Measurements from ENCODE around the gene CRELD1. TPM values are rescaled to one million over a fixed set of nuclear protein-coding genes. Genes with fewer than 3 reads are reported as not detected.
"Not testable (repeated sequence)": the region's sequence is repeated elsewhere in the genome, so short reads cannot be mapped to it uniquely, and the experiment has no call there.

CRELD1 gene
- total RNA-seq, 1 donor from 2014 or later = 16.9 TPM

DNA sequence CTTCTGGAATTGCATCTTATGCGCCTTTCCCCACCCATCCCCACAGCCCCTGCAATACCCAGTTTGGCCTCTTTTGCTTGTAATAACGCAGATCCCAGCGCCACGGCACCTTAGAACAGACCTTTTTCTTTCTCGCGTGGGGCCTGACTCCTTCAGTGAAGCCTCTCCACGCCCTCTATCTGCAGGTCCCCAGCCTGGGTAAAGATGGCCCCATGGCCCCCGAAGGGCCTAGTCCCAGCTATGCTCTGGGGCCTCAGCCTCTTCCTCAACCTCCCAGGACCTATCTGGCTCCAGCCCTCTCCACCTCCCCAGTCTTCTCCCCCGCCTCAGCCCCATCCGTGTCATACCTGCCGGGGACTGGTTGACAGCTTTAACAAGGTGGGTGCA is 594 bp downstream of the CRELD1 start:
- no peaks in the 10 kb centered on the region for H3K36me3 Mint-ChIP-seq (ENCODE audit: low read depth)
- H3K27me3 Mint-ChIP-seq (ENCODE audit: low read depth) = no peaks in the 10 kb centered on the region
- H3K4me3 Mint-ChIP-seq = peak overlapping the region; percentile 93
- no peak overlapping the region for H3K27ac Mint-ChIP-seq (ENCODE audit: unreplicated experiment)
- DNase-seq (ENCODE audit: low read depth, low spot score) = no peak
- TF ChIP-seq, protein P1, sequence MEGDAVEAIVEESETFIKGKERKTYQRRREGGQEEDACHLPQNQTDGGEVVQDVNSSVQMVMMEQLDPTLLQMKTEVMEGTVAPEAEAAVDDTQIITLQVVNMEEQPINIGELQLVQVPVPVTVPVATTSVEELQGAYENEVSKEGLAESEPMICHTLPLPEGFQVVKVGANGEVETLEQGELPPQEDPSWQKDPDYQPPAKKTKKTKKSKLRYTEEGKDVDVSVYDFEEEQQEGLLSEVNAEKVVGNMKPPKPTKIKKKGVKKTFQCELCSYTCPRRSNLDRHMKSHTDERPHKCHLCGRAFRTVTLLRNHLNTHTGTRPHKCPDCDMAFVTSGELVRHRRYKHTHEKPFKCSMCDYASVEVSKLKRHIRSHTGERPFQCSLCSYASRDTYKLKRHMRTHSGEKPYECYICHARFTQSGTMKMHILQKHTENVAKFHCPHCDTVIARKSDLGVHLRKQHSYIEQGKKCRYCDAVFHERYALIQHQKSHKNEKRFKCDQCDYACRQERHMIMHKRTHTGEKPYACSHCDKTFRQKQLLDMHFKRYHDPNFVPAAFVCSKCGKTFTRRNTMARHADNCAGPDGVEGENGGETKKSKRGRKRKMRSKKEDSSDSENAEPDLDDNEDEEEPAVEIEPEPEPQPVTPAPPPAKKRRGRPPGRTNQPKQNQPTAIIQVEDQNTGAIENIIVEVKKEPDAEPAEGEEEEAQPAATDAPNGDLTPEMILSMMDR (conservative IDR thresholded peaks at IDR 0.05) = peak; percentile 42
- peaks cover 35% of the 10 kb centered on the region for H3K4me1 Mint-ChIP-seq
- no peaks in the 10 kb centered on the region for H3K9me3 Mint-ChIP-seq

DNA sequence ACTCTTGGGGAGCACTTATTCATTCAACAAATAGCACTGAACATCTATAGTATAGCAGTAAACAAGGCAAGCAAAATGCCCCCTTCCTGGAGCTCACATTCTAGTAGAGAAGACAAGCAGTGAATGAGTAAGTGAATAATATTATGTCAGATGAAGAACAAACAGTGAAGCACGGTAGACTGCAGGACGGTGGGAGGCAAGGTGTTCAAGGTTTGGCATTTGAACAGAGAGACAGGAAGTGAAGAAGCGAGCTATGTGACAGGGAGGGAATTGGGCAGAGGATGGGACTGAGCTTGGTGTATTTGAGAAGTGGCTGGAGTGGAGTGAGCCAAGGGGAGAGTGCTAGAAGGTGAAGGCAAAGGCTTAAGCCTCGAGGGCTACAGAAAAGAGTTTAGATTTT is 1.4 kb downstream of the CRELD1 start:
- no peak for DNase-seq (ENCODE audit: low read depth, low spot score)
- Mint-ChIP-seq H3K9me3 (no peaks in the 10 kb centered on the region), H3K27ac (ENCODE audit: unreplicated experiment) (no peak overlapping the region), H3K4me1 (peaks cover 31% of the 10 kb centered on the region), H3K4me3 (peak overlapping the region; percentile 93), H3K36me3 (ENCODE audit: low read depth) (no peaks in the 10 kb centered on the region), H3K27me3 (ENCODE audit: low read depth) (no peaks in the 10 kb centered on the region)
- TF ChIP-seq, protein P1 (conservative IDR thresholded peaks at IDR 0.05) = no peak

DNA sequence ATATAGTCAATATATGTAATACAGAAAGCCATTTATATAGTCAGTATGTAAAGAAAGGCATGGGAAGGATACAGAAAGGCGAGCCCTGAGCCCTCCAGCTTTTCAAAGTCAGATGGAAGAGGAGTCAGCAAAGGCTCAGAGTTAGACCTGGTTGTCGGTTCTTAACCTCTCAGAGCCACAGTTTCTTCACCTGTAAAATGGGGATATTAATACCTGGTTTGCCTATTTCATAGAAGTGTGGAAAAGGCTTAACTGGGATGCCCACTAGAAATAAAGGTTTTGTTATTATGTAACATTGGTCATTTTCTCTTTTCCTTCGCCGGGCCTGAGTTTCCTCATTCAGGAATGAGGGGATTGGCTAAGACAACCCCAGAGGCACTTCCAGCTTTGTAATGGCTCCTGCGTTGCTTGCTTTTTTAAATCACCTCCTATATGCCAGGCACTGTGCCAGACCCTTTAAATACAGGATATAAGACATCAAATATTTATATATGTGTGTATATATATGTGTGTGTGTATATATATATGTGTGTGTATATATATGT is 2.4 kb downstream of the CRELD1 start:
- no peak overlapping the region for H3K4me3 Mint-ChIP-seq
- H3K27ac Mint-ChIP-seq (ENCODE audit: unreplicated experiment) = no peak overlapping the region
- H3K4me1 Mint-ChIP-seq = peaks cover 30% of the 10 kb centered on the region
- no peaks in the 10 kb centered on the region for H3K36me3 Mint-ChIP-seq (ENCODE audit: low read depth)
- H3K27me3 Mint-ChIP-seq (ENCODE audit: low read depth) = no peaks in the 10 kb centered on the region
- TF ChIP-seq, protein P1 (conservative IDR thresholded peaks at IDR 0.05) = no peak
- H3K9me3 Mint-ChIP-seq = no peaks in the 10 kb centered on the region
- DNase-seq (ENCODE audit: low read depth, low spot score) = no peak

DNA sequence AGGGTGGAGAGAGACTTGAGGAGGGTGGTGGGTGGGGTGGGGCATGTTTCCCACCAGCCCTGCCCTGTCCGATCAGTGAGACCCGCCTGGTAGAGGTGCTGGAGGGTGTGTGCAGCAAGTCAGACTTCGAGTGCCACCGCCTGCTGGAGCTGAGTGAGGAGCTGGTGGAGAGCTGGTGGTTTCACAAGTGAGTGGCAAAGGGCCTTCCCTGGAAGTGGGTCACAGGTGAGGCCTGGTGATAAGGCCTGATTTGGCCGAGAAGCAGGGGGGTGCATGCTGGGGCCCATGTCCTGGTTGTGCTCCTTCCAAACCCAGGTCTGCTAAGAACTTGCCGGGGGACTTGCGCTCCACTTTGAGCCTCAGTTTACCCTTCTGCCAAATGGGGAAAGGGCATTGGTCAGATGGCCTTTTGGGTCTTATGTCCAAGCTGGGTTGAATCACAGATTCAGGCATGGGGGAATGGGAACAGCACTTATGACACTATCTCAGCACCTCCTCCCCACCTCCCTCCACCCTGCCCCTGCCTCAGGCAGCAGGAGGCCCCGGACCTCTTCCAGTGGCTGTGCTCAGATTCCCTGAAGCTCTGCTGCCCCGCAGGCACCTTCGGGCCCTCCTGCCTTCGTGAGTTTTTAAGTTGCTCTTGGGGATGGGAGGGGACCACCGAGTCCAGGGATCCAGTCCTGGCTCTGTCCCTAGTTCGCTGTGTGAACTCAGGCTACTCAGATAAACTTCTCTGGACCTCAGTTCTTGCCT is 4.0 kb downstream of the CRELD1 start:
- no peaks in the 10 kb centered on the region for H3K27me3 Mint-ChIP-seq (ENCODE audit: low read depth)
- H3K4me1 Mint-ChIP-seq = peaks cover 30% of the 10 kb centered on the region
- H3K9me3 Mint-ChIP-seq = no peaks in the 10 kb centered on the region
- peaks cover 3% of the 10 kb centered on the region for H3K36me3 Mint-ChIP-seq (ENCODE audit: low read depth)
- H3K4me3 Mint-ChIP-seq = peak overlapping the region; percentile 68
- TF ChIP-seq, protein P1 (conservative IDR thresholded peaks at IDR 0.05) = no peak
- no peak for DNase-seq (ENCODE audit: low read depth, low spot score)
- no peak overlapping the region for H3K27ac Mint-ChIP-seq (ENCODE audit: unreplicated experiment)

DNA sequence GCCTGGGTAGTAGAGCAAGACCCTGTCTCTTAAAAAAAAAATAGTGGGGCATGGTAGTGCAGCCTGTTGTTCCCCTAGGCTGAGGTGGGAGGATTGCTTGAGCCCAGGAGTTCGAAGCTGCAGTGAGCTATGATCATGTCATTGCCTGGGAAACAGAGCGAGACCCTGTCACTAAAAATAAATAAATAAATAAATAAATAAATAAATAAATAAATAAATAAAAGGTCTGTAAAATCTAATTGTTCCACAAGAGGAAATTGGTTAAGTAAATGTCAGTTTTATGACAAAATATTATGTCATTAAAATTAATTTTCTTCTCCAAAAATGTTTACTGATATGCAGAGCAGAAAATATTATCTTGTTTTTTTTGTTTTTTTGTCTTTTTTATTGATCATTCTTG is 5.3 kb downstream of the CRELD1 start:
- TF ChIP-seq, protein P1 (conservative IDR thresholded peaks at IDR 0.05) = no peak
- DNase-seq (ENCODE audit: low read depth, low spot score) = no peak
- H3K27me3 Mint-ChIP-seq (ENCODE audit: low read depth) = no peaks in the 10 kb centered on the region
- H3K9me3 Mint-ChIP-seq = no peaks in the 10 kb centered on the region
- peaks cover 3% of the 10 kb centered on the region for H3K36me3 Mint-ChIP-seq (ENCODE audit: low read depth)
- no peak overlapping the region for H3K27ac Mint-ChIP-seq (ENCODE audit: unreplicated experiment)
- peaks cover 22% of the 10 kb centered on the region for H3K4me1 Mint-ChIP-seq
- peak overlapping the region; percentile 57 for H3K4me3 Mint-ChIP-seq

DNA sequence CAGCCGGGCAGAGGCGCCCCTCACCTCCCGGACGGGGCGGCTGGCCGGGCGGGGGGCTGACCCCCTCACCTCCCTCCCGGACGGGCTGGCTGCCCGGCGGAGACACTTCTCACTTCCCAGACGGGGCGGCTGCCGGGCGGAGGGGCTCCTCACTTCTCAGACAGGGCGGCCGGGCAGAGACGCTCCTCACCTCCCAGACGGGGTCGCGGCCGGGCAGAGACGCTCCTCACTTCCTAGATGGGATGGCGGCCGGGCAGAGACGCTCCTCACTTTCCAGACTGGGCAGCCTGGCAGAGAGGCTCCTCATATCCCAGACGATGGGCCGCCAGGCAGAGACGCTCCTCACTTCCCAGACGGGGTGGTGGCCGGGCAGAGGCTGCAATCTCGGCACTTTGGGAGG is 6.3 kb downstream of the CRELD1 start:
- DNase-seq (ENCODE audit: low read depth, low spot score); H3K9me3 Mint-ChIP-seq; H3K27me3 Mint-ChIP-seq (ENCODE audit: low read depth); H3K36me3 Mint-ChIP-seq (ENCODE audit: low read depth); H3K4me3 Mint-ChIP-seq; H3K27ac Mint-ChIP-seq (ENCODE audit: unreplicated experiment): not testable (repeated sequence)
- peaks cover 12% of the 10 kb centered on the region for H3K4me1 Mint-ChIP-seq

Measured in neural crest cell (in vitro differentiated cells).